Heart left ventricle (tissue), 16 donors: ENCODE results near the gene FOXJ1. TPM values are rescaled to one million over a fixed set of nuclear protein-coding genes. Genes with fewer than 3 reads are reported as not detected.
A peak's percentile ranks its signal among the peaks of the same experiment; 100 is the strongest.

Source experiments
- ATAC-seq, 4 donors: fragments of 200-7000 bp; cut with Tn5 transposase; one replicate each; pipeline ENCODE4 v1.9.1; 2020 to 2022; ENCODE audit warnings: moderate library complexity in 4 of 4, mild to moderate bottlenecking in 3 of 4, moderate number of reproducible peaks in 1 of 4
- DNase-seq, 5 donors: peaks; one replicate each; pipeline ENCODE4 v3.0.0-alpha.2; 2020
- H3K27ac ChIP-seq, 12 donors: fragments of 200-600 bp; sonication (generic) in 4 of 12; one replicate each; pipeline versions ENCODE4 v1.5.0 to v1.8.0; 2016 to 2022; ENCODE audit warnings: mild to moderate bottlenecking in 2 of 12
- H3K27me3 ChIP-seq, 9 donors: fragments of 200-600 bp; sonication (generic) in 2 of 9; one replicate each; pipeline versions ENCODE4 v1.5.1 to v1.8.0; 2016 to 2022; ENCODE audit warnings: mild to moderate bottlenecking in 3 of 9
- H3K36me3 ChIP-seq, 9 donors: fragments of 200-600 bp; sonication (generic) in 2 of 9; one replicate each; pipeline versions ENCODE4 v1.5.0 to v1.8.0; 2018 to 2022; ENCODE audit warnings: mild to moderate bottlenecking in 2 of 9
- H3K4me1 ChIP-seq, 12 donors: fragments of 200-600 bp; sonication (generic) in 4 of 12; one replicate each; pipeline versions ENCODE4 v1.5.0 to v1.8.0; 2016 to 2022; ENCODE audit warnings: mild to moderate bottlenecking in 3 of 12
- H3K4me3 ChIP-seq, 12 donors: fragments of 200-600 bp; sonication (generic) in 4 of 12; one replicate each; pipeline versions ENCODE4 v1.5.0 to v1.8.0; 2017 to 2022; ENCODE audit warnings: mild to moderate bottlenecking in 9 of 12, moderate library complexity in 4 of 12
- H3K9me3 ChIP-seq, 12 donors: fragments of 200-600 bp; sonication (generic) in 4 of 12; one replicate each; pipeline versions ENCODE4 v1.5.0 to v1.8.0; 2016 to 2022; ENCODE audit warnings: mild to moderate bottlenecking in 1 of 12
- CTCF ChIP-seq, 12 donors: fragments of 200-600 bp; sonication (generic) in 4 of 12; IDR thresholded peaks; one replicate each; pipeline versions ENCODE4 v1.5.0 to v1.8.0; 2018 to 2022; ENCODE audit warnings: antibody characterized with exemption in 12 of 12, mild to moderate bottlenecking in 5 of 12
- POLR2A ChIP-seq, 2 donors: fragments of 450-650 bp; IDR thresholded peaks; one replicate each; pipeline ENCODE4 v1.6.1; 2017; ENCODE audit warnings: antibody characterized with exemption in 2 of 2, mild to moderate bottlenecking in 2 of 2, moderate library complexity in 2 of 2
- WGBS, 4 donors: extraction: QIAGEN DNeasy Blood & Tissue Kit in 2 of 4; methylation state at CpG; one replicate each; pipeline versions ENCODE4 v1.1.5 to v1.1.7; 2013 to 2018; 5-methylcytosine and 5-hydroxymethylcytosine counted together
- intact Hi-C, 10 donors: fragments of 100-400 bp; cut with DNase I; formaldehyde crosslinking; loops; one replicate each; pipeline versions ENCODE4 v1.11.1 to v1.14.2; 2022
- polyA plus RNA-seq, 2 donors: library from polyadenylated mRNA; stranded (reverse); fragments of 200-250 nt; gene quantifications; one replicate each; pipeline ENCODE4 v1.2.3, GENCODE V29; 2013
- total RNA-seq, 9 donors: library from RNA; depleted of rRNA in 2 of 9; stranded (reverse); fragments of >200 nt in 2 of 9; fragmentation: NEBNext Ultra II Directional in 3 of 9; extraction: Animal tissue kit (Norgen Biotek cat#: 25700) in 3 of 9; gene quantifications; one replicate each; pipeline versions ENCODE4 v1.1.0 to v1.2.4, GENCODE V29; 2016 to 2023
- donor health status: ischemic (EF 13 %, LVEDD 7.1; RV severe dilation, severe dysfunction).
- donor health status: healthy with polysubstance abuse.
- donor health status: DM: no; HTN: yes; CAD: no.
- donor health status: DM: no; HTN: no; CAD: no.
- donor health status: ischemic (EF 25% LVEDD 6.9; RV normal size, moderate dysfunction).
- donor health status: ischemic (EF 25% LVEDD 5.7; RV mildly dilated, moderate dysfunction).
- donor health status: healthy.
- donor health status: DM: yes; HTN: yes; CAD: no.
- donor health status: ischemic (EF 35%, LVEDD 5.7; RV mildly dilated, moderate dysfunction).
- donor health status: nonischemic (EF 11% LVEDD 7.7; RV severe dilation, severe dysfunction).
- donor health status: DM: yes; HTN: yes; CAD: no.
- donor health status: PGD.
- donor health status: ischemic (EF 29% LVEDD 5.4; RV normal size, mild dysfunction).
- donor health status: nonischemic (EF 23%, LVEDD 6.1; RV moderate dilation, normal function).

The FOXJ1 gene
- total and polyA plus RNA-seq, 11 donors = not detected

DNA sequence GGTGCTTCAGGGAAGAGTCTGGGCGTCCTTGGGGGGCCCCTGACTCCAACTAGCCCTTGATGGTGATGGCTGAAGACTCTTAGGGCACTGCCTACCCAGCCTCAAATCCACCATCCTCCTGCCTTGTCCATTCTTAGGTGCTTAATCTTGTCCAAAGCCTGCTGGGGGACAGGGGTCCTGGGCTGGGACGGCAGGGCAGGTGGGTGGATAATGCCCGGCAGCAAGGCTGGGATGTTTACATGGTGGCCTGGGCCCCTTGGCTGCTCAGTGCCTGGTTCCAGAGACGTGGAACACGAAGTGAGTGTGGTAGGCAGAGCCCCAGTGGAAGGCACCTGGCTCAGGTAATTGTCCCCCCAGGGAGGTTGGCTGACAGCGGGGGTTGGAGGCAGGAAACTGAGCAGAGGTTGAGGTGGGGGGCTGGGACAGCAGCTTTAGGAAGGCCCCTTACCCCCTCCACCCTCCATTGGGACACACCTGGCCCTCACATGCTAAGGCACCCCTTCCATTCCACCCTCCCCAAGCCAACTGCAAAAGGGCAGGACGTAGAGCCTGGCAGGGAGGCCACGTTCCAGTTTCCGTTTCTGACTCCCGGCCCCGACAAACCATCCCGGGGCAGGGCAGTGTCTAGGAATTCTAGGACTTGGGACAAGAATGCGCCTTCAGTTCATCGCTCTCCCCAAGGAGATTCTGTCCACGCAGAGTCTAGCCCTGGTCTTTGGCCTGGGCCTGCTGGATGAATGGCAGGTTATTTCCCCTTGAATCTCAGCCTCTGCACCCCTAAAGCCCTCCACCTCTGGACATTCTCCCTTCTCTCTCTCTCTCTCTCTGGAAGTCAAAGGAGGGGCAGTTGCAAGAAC is 1.9 kb downstream of the FOXJ1 start:
- peaks cover 36 to 67% (median 64%) of the 10 kb centered on the region in 9 donors for H3K27me3 ChIP-seq
- DNase-seq (peak in 1 of 5 donors; percentile 19), ATAC-seq (no peak)
- H3K4me3 ChIP-seq = peak overlapping the region in 1 of 12 donors; percentile 5
- no peak overlapping the region for H3K27ac ChIP-seq
- no peak for TF ChIP-seq POLR2A (IDR thresholded peaks at IDR 0.05)
- TF ChIP-seq CTCF (IDR thresholded peaks at IDR 0.05) = no peak
- peaks cover 6 to 47% (median 30%) of the 10 kb centered on the region in 12 donors for H3K4me1 ChIP-seq
- intact Hi-C loops = no loop called here
- H3K36me3 ChIP-seq = no peaks in the 10 kb centered on the region
- 43 to 46% (median 46%) methylated on average over 15 of the region's 15 CpGs for WGBS, 4 donors
- no peaks in the 10 kb centered on the region for H3K9me3 ChIP-seq

GRCh38 chr17:76138234-76138895 is 2.7 kb downstream of the FOXJ1 start:
- Histone ChIP-seq H3K4me3 (peak overlapping the region in 1 of 12 donors; percentile 8), H3K27me3 (peaks cover 36 to 73% (median 68%) of the 10 kb centered on the region in 9 donors), H3K4me1 (peaks cover 6 to 47% (median 30%) of the 10 kb centered on the region in 12 donors), H3K9me3 (no peaks in the 10 kb centered on the region), H3K36me3 (no peaks in the 10 kb centered on the region), H3K27ac (no peak overlapping the region)
- DNase-seq (peak in 1 of 5 donors; percentile 26), ATAC-seq (peak in 1 of 4 donors; percentile 31)
- intact Hi-C loops = no loop called here
- TF ChIP-seq CTCF (IDR thresholded peaks at IDR 0.05) (no peak), POLR2A (IDR thresholded peaks at IDR 0.05) (no peak)
- WGBS, 4 donors = 31 to 41% (median 34%) methylated on average over 15 to 23 of the region's 23 CpGs

DNA sequence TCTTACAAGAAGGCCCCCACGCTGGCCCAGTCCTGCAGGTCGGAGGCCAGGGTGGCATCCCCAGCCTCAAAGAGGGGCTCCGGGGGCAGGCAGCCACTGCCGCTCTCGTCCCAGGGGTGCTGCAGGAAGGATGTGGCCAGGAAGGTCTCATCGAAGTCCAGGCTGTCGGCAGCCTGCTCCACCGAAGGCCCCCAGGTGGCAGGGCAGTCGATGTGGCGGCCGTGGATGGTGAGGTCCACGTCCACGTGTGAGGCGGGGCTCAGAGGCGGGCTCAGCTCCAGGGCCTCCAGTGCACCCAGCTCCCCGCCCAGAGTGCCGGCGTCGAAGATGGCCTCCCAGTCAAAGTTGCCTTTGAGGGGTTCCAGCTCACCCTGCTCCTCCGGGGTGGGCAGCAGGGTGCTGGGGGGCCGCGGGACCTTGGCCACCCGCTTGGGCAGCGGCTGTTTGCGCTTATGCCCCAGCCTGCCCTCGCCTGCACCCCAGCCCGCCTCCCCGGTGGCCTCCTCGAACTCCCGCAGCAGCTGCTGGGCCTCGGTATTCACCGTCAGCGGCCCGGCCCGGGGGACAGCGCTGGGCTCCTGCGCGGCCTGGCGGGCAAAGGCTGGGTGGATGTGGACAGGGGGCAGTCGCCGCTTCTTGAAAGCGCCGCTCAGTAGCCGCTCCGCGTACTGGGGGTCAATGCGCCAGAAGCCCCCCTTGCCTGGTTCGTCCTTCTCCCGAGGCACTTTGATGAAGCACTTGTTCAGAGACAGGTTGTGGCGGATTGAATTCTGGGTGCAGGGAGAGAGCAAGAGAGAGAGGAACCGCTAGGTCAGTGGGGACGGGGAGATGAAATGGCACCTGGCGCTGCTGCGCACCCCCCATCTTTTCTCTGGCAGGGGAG is 3.5 kb downstream of the FOXJ1 start:
- intact Hi-C loops = no loop called here
- H3K4me3 ChIP-seq = peak overlapping the region in 1 of 12 donors; percentile 8
- peak in 1 of 5 donors; percentile 30 for DNase-seq
- ATAC-seq = no peak
- no peak overlapping the region for H3K27ac ChIP-seq
- TF ChIP-seq POLR2A (IDR thresholded peaks at IDR 0.05) (no peak), CTCF (IDR thresholded peaks at IDR 0.05) (no peak)
- H3K36me3 ChIP-seq = no peaks in the 10 kb centered on the region
- H3K9me3 ChIP-seq = no peaks in the 10 kb centered on the region
- peaks cover 6 to 52% (median 28%) of the 10 kb centered on the region in 12 donors for H3K4me1 ChIP-seq
- peaks cover 36 to 81% (median 76%) of the 10 kb centered on the region in 9 donors for H3K27me3 ChIP-seq
- WGBS, 4 donors = 36 to 49% (median 37%) methylated on average over 31 to 54 of the region's 54 CpGs
